Adrenal gland (tissue), 5 donors: Measurements from ENCODE around the gene OAS2.

Source experiments
- CTCF ChIP-seq, 6 experiments: fragments of 450-650 bp in 4 of 6; fragments of 200-600 bp in 2 of 6; sonication (generic) in 1 of 6; IDR thresholded peaks; 1 replicate in 5 of 6; 2 replicates in 1 of 6; pipeline versions ENCODE4 v1.5.1 to v1.8.0; 2016 to 2021; ENCODE audit warnings: antibody characterized with exemption in 6 of 6, mild to moderate bottlenecking in 2 of 6, moderate library complexity in 1 of 6
- POLR2A ChIP-seq, 2 donors: fragments of 450-650 bp; IDR thresholded peaks; one replicate each; pipeline ENCODE4 v1.6.1; 2017; ENCODE audit warnings: antibody characterized with exemption in 2 of 2, mild to moderate bottlenecking in 2 of 2, moderate library complexity in 1 of 2
- donor health status: DM: no; HTN: no; CAD: no.

DNA sequence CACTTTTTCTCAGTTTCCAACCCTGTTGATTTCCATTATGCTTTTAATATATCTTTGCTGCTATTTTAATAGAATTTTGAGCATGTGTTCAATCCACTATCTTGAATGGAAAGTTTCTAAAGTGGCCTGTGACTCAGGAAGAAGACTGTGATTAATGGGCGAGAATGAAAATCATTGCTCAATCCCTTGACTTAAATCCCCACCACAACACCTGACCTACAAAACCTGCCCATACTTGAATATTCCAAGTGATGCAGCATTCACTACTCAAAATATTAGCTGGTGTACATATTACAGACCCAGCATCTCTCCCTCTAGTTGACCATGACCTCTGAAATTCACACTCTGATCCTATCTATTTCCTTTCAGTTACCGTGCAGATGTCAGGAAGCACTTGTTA lies 41.4 kb upstream of the OAS2 start:
- TF ChIP-seq POLR2A (IDR thresholded peaks at IDR 0.05) (no peak), CTCF (IDR thresholded peaks at IDR 0.05) (no peak)
